GM21723 (cell line): ENCODE results near the gene STOX1.
A peak's percentile ranks its signal among the peaks of the same experiment; 100 is the strongest.
"Not testable (repeated sequence)": the region's sequence is repeated elsewhere in the genome, so short reads cannot be mapped to it uniquely, and the experiment has no call there.

Experiments used
- ATAC-seq: cut with Tn5 transposase; IDR thresholded peaks from one replicate; pipeline ENCODE4 v1.9.1; 2021; ENCODE audit warnings: mild to moderate bottlenecking, moderate library complexity; ENCODE audit not compliant: unreplicated experiment

The STOX1 gene

DNA sequence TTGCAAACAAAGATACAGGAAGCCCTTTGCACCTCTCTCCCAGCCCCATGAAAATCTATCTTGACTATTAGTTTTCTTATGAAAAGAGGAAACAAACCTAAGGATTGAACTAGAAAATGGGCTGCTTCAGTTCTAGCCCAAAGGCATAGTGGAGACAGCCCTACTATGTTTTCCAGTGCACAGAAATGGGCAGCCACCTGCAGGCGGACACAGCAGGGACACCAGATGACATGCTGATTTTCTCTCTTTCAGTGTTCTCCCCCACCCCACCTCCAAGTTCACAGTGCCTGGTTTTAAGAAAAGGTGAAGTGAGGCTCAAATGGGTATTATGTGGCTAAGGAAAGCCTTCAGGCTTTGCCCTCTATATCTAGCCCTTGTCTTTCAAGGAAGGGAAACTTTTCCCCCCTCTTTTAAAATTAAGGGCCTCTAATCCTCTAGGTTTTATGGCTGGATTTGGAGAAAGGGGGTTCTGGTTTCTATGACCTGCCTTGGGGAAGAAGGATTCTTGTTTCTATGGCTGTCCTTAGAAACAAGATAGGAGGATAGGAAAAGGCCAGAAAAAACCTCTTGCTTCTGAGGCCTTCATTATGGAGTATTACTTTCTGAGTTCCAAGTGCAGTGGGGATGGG is 50.3 kb downstream of the STOX1 start:
- no peak for ATAC-seq

DNA sequence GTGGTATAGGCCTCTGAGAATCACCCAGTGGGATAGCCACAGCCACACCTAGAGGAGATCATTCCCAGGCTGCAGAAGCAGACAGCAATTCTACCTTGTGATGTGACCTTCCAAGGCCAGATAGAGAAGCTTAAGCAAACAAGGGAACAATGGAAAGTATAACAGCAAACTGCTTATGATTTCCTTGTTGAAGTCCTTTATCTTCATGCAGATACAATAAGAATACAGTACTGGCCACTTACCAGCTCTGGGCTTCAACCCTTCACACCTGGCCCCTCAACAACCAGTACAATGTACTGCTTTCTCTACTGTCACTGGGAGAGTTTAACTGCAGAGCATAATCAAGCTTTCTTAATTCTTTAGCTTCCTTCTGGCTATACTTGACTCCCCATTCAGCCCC is 51.2 kb downstream of the STOX1 start:
- ATAC-seq = no peak

DNA sequence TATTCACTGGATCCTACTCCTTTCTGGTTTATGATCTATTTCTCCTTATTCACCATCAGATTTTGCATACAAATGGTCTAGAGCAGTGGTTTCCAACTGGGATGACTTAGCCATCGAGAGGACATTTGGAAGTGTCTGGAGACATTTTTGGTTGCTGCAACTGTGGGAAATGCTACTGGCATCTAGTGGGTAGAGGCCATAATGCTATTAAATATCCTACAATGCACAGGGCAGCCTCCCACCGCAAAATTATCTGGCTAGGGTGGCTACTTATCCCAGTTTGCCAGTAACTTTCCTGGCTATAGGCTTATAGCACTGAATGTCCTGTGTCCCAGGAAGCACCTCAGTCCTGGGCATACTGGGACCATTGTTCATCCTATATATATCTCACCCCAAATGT is 52.3 kb downstream of the STOX1 start:
- ATAC-seq = no peak

DNA sequence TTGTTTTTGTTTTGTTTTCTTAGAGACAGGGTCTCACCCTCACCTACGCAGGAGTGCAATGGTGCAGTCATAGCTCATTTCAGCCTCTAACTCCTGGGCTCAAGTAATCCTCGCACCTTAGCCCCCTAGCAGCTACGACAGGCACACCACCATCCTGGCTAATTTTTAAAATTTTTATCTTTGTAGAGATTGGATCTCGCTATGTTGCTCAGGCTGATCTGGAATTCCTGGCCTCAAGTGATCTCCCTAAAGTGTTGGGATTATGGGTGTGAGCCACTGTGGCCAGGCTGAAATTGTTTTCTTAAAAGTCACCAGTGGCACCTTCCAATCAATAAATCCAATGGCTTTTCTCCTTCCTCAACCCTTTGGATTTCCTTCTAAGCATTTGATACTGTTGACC is 52.9 kb downstream of the STOX1 start:
- ATAC-seq = no peak

DNA sequence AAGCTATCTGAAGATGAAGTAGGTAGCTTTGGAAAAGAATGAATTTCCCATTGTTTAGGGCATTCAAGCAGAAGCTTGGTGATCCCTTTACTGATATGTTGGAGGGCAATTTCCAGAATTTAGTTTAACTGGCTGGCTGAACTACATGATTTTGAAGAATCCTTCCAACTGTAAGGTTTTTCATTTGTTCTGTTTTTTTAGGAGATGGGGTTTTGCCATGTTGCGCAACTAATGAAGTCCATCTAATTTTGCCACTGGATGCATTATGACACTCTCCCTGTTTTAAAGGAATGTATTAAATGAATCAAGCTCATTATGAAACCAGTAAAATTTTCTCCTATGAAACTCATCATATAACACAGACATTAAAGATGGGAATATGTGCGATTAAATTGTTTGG is 67.7 kb downstream of the STOX1 start:
- no peak for ATAC-seq

DNA sequence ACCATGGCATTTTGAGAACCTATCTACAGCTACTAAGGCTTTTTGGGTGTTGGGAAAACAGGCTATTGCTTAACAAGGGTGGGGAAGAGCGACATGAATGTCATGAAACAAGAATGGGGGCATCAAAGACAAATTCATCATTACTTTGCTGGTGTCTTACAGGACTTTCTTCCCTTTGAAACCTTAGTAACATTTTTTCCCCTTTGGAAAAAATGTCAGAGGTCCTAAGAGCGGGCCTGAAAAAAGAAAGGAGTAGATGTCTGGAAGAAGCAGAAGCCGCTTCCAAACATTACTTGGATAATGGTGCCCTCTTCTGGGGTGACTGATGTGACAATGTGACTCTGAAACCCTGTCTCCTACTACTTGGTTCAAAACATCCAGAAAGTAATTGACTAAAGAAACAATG is 70.0 kb downstream of the STOX1 start:
- no peak for ATAC-seq

DNA sequence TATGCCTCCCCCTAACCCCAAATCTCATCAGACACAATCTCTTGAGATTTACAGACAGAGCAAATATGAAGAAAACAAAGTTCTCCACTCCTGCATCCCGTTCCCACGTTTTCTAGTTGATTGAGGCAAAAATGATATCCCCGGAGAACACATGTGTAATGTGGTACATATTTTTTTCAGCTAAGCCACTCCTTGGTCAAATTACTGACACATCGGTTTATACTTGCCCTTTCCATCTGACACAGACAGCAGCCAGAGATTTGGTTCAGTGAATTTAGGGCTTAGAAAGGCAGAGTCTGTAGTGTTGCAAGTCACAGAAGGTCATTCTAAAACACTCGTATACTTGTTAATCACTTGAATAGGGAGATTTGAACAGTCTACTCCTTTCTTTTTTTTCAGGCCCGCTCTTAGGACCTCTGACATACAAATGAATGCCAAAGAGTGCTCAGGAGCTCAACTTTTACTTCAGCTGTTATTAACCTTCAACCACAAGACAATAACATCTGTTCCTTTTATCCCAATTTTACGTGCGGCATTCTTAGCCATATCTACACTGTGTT is 71.9 kb downstream of the STOX1 start:
- ATAC-seq = no peak

DNA sequence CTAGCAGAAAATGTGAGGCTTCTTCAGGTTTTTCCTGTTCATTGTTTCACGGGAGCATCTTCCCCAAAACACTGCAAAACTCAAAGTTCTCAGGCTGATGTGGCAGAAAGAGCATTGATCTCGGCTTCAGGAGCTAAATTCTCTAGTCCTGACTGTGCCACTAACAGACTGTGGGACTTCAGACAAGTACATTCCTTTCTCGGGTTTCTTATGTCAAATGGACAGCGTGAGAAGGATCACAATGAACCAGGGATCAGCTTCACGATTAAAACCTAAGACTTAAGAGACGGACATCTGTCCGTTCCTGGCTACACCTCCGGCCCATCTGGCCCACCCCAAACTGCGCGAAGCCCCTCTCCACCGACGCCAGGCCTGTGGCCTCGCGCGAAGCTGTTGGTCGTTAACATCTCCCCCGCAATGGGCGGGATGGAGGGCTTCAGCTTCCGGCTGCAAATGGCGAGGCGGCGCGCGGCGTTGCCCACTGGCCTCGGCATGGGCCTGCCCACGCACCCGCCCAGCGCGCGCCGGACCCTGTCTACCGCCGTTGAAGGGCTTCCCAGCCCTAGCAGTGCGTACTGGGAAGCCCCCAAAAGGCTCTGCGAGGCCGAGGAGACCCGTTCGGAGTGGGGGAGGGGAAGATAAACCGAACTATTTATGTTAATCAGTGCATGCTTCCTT is 73.2 kb downstream of the STOX1 start:
- peak; percentile 30 for ATAC-seq

DNA sequence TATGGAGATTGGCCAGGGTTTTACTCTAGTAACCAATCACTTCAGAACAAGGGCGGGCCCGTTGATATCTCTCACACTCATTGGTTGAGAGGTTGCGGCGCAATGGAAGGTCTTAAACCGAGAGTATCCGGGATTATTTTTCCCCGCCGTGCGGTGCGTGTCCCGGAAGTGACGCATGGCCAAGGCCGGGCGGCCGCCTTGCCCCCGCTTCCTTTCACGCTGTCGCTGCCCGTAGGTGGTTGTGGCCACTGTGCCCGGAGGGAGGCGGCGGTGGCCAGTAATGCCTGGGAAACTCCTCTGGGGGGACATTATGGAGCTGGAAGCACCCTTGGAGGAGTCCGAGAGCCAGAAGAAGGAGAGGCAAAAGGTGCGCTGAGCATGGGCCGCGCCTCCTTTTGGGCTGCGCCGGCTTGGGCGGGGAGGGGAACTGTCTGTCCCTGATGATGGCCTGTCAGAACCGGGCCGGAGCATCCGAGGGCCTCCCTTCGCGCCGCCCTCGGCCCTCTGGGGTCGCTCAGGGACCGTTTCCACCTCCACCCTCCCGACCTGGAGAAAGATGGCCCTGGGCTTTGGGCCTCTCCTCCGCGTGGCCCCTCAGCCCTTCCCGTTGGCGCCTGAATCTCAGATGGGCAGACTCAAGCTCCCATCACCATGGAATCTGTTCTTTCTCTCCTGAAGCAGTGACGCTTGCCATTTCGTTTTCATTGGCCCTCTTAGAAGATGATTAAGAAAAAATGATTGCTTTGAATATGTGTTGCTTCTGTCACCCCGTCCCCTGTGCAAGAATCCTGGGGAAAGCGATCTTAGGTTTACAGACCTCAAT is 74.0 kb downstream of the STOX1 start, which contains the start of gene DDX50:
DDX50 (plus strand) TSS at position 211 of the 823 bp plus-strand sequence; CDS start at position 281, 70 bp downstream.
- peak; percentile 98 for ATAC-seq

DNA sequence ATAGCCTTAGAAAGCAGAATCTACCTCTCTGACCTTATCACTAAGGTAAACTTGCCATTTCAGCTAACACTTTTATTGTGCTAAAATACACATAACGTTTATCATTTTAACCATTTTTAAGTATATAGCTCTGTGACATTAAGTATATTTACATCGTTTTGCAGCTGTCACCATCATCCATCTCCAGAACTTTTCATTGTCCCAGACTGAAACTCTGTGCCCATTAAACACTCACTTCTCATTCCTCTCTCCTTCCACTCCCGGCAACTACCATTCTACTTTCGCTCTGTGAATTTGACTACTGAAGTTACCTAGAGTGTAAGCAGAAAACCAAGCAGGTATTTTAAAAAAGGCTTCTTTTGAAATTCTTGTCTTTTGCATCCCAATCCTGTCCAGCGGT is 75.1 kb downstream of the STOX1 start:
- ATAC-seq = no peak

DNA sequence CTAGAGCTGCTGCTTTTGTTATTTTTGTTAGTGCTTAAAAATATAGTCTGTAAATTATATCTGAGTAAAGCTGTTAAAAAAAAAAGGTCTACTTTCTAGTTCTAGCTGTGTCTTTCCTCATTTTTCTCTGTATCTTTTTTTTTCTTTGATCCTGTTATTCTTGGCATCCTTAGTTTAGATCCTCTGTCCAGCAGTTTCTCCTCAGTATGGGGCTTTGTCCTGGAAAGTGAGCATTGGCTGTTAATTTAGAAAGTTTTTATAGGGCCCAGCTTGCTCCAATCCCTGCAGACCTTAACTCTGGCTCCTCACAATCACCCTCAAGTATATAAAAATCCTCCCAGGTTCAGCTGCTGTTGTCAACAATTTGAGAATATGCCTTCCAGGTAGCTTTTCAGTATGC is 97.3 kb downstream of the STOX1 start:
- ATAC-seq = no peak

DNA sequence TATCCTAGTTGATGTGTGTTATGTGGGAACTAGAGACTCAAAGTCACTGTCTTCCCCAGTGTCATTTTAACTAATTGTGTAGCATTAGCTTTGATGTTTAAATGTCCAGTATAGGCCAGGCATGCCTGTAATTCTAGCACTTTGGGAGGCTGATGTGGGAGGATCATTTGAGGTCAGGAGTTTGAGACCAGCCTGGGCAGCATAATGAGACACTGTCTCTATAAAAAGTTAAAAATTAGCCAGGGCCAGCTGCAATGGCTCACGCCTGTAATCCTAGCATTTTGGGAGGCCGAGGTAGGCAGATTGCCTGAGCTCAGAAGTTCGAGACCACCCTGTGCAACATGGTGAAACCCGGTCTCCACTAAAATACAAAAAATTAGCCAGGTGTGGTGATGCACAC is 98.2 kb downstream of the STOX1 start:
- ATAC-seq = no peak

DNA sequence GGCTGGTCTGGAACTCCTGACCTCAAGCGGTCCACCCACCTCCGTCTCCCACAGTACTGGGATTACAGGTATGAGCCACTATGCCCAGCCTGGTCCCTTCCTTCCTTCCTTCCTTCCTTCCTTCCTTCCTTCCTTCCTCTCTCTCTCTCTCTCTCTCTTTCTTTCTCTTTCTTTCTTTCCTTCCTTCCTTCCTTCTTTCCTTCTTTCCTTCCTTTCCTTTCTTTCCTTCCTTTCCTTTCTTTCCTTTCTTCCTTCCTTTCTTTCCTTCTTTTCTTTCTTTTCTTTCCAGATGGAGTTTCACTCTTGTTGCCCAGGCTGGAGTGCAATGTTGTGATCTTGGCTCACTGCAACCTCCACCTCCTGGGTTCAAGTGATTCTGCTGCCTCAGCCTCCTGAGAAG is 101.8 kb downstream of the STOX1 start:
- not testable (repeated sequence) for ATAC-seq

DNA sequence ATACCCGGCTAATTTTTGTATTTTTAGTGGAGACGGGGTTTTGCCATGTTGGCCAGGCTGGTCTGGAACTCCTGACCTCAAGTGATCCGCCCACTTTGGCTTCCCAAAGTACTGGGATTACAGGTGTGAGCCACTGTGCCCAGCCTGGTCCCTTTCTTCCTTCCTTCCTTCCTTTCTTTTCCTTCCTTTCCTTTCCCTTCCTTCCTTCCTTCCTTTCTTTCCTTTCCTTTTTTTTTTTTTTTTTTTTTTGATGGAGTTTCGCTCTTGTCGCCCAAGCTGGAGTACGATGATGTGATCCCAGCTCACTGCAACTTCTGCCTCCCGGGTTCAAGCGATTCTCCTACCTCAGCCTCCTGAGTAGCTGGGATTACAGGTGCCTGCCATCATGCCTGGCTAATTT is 102.6 kb downstream of the STOX1 start:
- not testable (repeated sequence) for ATAC-seq

DNA sequence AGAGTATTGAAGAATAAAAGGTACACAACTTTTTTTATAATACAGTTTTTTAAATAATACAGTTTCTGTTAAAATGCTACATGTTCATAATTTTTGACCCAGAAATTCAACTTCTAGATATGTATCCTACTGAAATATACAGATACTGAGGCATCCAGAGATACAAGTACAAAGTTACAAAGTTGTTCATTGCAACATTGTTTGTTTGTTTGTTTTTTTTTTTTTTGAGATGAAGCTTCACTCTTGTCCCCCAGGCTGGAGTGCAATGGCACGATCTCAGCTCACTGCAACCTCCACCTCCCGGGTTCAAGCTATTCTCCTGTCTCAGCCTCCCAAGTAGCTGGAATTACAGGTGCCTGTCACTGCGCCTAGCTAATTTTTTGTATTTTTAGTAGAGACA is 105.5 kb downstream of the STOX1 start:
- not testable (repeated sequence) for ATAC-seq

DNA sequence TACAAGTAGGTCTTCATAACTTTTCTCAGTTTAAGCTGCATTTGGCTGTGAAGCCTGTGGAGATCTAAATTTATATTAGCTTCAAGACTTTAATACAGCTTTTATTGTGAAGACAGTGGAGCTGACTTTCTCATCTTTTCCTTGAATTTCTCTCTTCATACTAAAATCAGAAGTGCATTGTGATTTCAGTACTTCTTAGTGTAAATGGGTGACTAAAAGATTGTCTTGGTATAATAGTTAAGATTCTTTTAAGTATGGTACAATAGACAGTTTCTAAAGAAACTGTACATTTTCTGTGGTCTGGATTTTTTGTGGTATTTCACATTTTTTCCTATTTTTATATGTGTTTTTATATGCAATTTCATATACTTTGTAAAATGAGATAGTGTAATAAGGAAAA is 107.7 kb downstream of the STOX1 start:
- ATAC-seq = no peak

DNA sequence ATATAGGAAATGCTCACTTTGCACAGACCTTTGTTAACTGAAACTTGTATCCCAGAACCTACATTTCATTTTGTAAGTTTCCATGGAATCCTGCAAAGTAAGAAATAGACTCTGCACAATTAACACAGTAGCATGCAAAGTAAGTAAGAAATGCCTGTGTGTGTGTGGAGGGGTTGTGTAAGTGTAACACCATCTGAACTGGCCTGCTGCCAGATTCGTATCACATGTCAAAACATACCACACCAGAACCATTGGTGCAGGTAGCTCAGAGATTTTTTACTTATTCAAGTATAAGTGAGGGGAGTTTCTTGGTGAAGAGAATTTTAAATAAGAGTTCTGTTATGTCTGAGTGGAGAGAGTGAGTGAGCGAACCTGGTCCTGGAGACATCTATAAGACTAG is 110.8 kb downstream of the STOX1 start:
- no peak for ATAC-seq

DNA sequence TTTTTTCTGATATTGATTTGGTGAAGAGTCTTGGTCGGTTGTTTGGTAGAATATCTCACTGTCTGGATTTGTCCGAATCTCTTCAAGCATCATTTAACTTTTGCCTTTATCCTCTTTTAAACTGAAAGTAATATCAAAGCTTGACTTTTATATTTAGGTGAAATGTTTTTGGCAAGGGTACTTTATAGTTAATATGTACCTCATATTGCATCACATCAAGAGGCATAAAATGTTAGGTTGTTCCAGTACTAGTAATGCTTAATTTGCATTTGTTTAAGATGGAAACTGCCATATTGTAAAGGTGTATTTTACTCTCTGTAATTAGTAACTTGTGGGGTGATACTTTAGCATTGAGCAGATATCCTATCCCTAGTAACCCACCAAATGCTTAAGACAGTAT is 111.6 kb downstream of the STOX1 start:
- ATAC-seq = no peak

DNA sequence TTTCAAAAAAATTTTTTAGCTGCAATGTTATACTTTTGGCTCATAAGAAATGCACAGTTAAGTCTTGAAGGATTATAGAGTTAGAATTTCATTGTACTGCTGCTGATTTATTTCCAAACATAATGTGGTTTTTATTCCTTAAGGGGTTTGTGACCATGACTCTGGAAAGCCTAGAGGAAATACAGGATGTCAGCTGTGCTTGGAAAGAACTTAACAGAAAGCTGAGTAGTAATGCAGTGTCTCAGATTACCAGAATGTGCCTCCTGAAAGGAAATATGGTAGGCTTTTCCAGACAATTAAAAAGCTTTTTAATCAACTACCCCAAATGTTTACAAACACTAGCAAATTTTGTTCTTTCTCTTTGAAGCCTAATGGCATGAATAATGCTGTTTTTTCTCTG is 113.6 kb downstream of the STOX1 start:
- ATAC-seq = not testable (repeated sequence)
